Medulla oblongata (tissue), 1 donor: Measurements from ENCODE around the gene AUH.
"Not testable (repeated sequence)": the region's sequence is repeated elsewhere in the genome, so short reads cannot be mapped to it uniquely, and the experiment has no call there.

Source experiments
- DNase-seq: peaks from one replicate; pipeline ENCODE4 v3.0.0-alpha.2; 2015; ENCODE audit errors: extremely low spot score

Gene AUH

GRCh38 chr9:91208419-91208745 lies 153.3 kb downstream of the AUH start:
- DNase-seq: no peak

DNA sequence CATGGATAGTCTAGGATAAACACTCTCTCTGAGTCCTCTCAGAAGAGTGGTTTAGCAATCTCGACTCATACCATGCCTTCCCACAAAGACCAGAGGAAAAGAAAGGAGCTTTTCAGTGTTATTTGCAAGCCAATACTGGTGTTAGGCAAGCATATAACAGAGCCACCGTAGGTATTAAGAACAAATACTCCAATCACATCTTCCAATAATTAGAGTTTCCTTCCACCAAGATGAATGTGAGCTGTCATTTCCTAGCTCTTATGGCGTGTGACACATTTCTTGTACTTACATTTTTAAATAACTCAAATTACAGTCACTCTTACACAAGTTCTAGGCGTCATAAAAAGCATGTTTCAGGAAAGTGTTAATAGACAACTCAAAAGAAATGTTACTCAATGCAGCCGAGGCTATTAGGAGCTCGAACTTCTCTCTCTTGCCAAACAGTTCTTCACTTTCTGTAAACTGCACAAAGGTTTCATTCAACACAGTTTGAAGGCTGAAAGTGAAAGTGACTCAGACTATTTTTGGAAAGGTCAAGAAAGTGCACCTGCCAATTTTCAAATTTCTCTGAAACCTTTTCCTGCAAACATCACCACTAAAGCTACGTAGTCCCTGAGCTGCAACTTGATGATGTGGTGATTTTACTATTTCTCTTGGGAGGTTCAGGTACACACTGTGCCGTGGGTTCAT lies 153.8 kb downstream of the AUH start:
- DNase-seq: peak; percentile 83

GRCh38 chr9:91207397-91207728 lies 154.4 kb downstream of the AUH start:
- no peak for DNase-seq

DNA sequence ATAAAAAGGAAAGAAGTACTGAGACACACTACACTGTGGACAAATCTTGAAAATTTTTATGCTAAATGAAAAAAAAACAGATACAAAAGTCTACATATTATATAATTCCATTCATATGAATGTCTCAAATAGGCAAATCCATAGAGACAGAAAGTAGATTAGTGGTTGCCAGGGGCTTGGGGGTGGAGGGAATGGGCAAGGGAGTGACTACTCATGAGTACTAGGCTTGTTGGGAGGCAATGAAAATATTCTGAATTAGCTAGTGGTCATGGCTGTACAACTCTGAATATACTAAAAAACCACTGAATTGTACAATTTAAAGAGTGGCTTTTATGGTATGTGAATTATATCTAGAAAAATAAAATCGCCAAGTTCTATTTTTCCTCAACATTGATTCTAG lies 154.9 kb downstream of the AUH start:
- no peak for DNase-seq

GRCh38 chr9:91202736-91203283 lies 158.9 kb downstream of the AUH start:
- no peak for DNase-seq

DNA sequence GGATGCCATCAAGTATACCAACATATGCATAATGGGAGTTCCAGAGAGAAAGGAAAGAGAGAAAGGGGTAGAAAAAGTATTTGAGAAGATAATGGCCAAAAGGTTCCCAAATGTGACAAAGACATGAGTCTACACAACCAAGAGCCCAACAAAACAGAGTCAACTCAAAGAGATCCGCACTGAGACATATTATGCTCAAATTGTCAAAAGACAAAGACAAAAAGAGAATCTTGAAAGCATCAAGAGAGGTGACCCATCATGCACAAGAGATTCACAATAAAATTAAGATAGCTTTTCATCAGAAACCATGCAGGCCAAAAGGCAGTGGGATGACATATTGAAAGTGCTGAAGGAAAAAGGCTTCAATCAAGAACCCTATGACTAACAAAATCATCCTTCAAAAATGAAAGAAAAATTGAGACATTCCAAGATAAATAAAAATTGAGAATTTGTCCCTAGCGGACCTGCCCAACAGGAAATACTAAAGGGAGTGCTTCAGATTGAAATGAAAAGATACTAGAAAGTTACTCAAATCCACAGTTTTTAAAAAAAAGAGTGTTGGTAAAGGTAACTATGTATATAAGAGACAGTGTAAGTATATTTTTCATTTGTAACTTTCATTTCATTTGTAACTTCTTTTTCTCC lies 160.9 kb downstream of the AUH start:
- DNase-seq: no peak

DNA sequence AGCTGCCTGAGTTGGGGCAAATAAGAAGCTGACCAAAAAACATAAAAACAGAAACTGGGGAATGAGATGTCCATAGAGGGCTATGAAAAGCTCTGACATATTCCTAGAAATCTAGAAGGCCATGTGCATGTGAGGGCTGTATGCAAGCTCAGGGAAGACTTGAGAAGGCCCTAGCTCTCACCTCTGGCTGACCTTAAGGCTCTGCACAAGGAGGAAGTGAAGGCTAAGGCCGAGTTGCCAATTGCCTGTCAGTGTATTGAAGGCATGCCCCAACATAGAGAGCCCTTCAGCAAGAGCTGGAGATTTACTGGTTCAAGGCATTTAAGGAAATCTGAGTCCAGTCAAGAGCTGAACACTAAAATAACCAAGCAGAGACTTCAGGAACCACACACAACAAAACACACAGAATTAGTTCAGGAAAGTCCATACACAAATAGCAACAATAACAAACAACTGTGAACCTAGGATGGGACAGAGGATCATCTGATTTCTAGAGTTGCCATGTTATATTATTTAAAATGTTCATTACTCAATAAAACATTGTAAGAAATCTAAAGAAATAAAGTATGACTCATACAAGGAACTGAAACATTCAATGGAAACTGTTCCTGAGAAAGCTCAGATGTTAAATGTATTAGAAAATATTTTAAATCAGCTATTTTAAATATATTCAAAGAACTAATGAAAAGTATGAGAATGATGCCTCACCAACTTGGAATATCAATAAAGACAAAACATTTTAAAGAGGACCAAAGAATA lies 161.8 kb downstream of the AUH start:
- DNase-seq: no peak

GRCh38 chr9:91198881-91199280 lies 162.8 kb downstream of the AUH start:
- DNase-seq: not testable (repeated sequence)

DNA sequence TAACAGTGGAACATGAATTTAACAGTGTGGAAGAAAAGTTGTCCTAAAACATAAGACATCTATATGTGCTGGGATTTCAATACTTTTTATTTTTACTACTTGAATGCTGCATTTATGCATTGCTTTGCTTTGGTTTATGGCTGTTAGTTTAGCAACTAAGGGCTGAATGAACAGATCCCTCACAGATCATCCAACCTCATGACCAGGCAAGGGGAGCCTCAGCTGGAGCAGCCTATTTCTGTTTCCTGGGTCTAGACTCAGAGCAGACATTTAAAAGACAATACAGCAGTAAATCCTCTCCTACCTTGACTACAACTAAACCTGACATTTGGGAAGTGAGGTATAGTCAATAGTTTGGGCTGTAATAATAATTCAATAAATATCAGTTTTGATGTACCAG lies 163.3 kb downstream of the AUH start:
- no peak for DNase-seq

DNA sequence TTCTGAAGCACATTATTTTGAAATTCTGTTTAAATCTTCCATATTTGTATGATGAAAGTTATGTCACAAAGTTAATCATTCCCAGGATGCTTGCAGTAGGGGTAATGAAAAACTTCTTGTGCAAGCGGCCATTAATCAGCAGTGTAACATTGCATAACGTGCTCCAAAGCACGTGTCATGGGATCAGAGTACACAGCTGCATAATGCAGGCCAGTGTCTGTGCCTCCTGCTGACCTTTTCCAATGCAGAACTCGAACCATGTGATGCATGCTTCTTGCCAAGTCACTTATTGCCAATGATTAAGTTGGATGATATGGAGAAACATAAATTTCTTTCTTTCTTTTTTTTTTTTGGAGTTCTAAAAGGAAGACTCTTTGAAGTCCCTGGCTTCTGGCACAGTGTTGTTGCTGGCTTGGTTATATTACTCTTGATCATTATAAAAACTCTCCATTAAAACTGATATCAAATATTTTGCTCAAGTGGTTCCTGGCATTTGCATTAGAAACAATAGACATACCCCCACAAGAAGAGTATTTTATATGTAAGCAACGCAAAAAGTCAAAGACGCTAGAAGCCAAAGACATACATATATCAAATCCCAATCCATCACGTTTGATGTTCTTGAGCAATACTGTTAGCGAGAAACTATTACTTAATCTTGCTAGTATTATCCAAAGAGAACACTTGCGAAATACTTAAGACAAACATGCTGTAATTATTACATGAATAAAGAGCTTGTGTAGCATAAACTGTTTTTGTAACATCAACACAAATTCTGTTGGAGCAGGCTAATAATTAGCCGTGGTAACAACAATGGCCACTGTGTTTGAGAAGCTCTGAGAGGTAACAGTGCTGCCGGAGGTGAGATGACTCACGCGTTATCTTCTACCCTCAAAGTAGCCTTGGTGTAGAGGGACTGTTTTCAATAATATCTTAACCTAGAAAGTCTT lies 164.2 kb downstream of the AUH start:
- DNase-seq: peak; percentile 86

DNA sequence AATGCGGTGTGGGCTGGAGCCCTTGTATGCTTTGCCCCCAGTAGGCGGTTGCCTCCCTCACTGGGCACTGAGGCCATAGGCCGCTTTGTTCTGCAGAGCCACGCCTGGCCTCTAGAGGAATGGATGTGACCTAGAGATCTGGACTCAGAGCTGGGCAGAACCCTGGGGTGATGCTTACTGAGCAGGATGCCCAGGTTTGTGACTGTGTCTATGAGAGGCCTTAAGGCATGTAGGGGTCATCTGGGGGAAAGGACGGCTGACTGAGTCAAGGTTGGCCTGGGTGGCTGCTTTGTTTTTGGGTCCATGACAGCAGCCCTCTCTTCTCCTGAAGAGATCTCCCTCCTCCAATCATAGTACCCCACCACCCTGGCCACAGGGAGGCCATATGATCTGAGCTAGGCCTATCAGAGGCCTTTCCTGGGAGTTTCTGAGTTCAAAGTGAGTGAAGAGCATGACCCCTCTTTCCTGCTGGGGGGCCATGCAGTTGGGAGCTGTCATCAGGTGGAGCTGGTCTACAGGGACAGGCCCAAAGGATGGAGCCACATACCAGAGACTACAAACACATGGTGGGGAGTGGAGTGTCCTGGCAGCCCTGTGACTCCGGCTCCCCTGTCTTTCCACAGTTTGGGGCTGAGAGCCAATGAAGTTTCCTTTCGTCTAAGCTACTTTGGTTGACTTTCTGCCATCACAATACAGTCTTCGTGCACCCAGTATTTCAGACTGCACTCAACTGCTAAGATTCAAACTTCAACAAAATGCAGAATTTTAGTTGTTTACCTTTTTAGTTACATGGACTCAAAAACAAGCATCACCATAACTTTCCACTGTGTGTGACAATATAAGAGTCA lies 165.4 kb downstream of the AUH start:
- no peak for DNase-seq

DNA sequence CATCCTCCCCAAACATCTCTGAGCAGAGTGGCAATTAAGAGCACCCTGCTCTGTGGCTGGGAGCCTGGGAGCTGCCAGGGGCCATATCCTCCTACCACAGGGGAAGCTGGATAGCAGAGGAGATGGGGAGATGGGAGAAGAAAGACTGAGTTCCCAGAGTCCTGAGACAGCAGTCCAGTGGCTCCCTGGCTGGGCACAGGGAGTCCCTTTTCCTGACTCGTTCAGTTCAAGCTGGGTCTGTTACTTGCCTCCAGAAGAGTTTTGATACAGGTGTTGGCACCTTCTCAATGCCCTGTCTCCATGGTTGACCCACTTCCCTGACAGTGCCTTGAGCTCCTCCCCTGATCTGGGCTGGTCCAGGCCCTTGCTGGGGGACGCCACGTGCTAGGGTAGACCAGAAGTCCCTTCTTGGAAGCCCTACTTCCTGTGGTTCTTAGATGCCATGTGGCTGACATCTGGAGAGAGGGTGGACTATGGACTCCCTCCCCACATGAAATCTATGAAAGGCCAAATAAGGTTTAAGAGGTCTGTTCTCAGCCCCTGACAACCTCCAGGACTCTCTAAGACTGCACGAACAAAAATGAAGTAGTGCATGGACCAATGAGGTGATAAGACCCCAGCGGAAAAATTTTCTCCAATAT lies 166.2 kb downstream of the AUH start:
- no peak for DNase-seq

- peak; percentile 68 for DNase-seq
These were observed 167.9 kb downstream of the AUH start for GRCh38 chr9:91193658-91194391.

DNA sequence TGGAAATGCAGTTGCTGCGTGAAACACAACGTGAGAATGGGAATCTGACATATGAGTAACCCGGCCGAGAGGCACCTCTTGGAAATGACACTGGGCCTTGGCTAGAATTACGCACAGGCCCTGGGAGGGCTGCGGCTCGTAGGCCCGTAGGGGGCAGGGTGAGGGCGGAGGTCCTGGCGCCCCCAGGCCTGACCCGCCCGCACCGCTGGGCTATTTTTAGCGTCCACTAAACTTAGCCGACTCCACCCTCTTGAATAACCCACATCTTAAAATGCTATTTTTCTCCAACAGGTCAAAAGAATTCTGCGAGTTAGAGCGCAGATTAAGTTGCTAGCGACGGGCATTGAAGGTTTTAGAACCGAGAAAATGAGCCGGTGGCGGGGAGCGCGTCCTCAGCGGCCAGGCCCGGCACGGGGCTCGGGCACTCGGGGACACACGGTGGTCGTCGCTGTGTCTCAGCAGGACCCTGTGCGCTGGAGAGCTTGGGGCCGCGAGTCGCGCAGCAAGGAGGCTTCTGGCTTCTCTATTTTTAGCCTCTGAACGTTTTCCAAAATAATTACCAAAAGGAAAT lies 168.5 kb downstream of the AUH start:
- peak; percentile 70 for DNase-seq

- no peak for DNase-seq
These were observed 169.2 kb downstream of the AUH start for GRCh38 chr9:91192381-91193086.

DNA sequence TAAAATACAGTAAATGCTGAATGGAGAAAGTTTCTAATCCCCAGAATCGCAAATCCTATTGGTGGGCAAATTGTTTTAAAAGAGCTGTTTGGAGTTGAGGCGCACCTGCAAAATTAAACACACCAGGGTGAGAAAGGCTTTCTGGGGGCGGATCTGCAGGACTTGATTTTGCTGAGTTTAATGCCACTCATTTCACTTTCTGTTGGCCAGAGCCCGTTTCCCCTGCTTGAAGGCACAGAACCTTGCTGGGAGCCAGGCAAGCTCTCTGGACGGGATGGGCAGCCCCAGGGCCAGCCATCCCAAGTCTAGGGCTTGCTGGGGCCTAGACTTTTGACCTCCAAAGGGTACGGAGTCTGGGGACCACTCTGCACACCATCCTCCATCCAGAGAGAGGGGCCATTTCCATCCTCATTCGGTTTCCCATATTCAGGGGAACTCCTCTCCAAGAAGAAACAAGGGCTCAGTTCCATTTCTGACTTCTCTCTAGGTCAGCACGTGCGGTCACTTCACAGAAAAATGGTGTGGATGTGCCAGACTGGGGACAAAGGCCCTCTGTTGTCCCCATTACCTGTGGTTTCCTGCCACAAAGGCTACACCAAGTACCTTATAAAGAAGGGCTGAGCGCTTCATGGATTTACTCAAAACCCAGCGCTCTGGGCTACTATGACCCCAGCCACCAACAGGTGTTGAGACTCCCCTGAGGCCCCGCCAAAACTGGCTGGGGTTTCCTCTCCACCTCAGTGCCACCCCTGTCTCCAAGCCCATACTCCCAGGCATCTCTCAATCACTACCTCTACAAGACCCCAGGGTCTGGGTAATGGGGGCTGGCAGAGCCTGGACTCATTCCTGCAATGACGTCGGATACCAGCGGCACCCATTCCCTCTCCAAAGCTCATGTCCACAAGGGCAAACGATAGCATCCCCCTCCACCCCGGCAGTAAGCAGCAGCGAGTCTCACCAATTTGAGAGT lies 170.0 kb downstream of the AUH start:
- no peak for DNase-seq

DNA sequence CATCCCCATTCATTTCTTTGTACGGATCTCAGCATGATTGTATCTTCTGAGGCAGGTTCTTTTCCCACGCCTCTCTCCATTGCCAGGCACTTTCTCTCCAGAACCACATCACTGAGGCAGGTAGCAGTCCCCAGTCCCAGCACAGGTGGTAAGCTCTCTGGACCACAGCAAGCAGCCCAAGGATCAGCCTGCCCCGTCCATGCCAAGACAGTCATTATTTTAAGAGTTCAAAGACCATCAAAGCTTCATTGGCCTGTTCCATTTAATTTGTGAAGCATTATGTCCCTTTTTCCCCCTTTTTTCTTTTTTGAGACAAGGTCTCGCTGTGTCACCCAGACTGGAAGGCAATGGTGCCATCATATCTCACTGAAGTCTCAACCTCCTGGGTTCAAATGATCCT lies 171.7 kb downstream of the AUH start:
- no peak for DNase-seq
